ENCODE results near the gene GFOD1. TPM values are rescaled to one million over a fixed set of nuclear protein-coding genes. Genes with fewer than 3 reads are reported as not detected.

The GFOD1 gene
- total and polyA plus RNA-seq, 8 donors = 1.4 to 2.7 (median 2.1) TPM

DNA sequence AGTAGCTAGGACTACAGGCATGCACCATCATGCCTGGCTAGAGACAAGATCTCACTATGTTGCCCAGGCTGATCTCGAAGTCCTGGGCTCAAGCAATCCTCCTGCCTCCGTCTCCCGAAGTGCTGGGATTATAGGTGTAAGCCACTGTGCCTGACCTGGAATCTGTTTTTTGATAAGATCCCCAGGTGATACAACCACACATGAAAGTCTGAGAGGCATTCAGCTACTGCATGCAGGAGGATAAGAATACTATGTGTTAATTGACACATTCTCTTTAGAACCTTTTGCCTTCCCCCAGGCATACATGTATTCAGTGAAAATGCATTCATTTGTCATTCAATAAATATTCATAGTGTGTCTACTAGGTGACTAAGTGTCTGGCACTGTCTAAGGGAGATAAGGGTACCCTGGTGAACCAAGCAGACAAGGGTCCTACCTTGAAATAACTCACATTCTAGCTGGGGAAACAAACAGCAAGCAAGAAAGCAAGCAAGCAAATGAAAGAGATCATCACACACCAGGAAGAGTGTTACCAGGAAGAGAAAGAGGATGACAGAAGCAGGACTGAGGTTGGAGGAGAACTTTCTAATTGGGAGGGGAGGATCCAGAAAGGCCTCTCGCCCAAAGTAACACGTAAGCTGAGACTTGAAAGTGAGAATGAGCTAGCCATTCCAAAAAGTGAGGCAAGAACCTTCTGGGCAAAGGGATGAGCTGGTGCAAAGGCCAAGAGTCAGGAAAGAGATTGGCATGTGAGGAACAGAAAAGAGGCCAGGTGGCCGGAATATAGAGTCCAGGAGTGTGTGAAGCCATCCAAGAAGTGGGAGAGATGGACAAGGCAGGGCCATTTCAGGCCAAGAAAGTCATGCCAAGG lies 6.5 kb downstream of the GFOD1 start:
- Histone ChIP-seq H3K9me3 (no peaks in the 10 kb centered on the region), H3K36me3 (no peaks in the 10 kb centered on the region), H3K4me3 (no peak overlapping the region), H3K4me1 (peaks cover 0 to 4% (median 0%) of the 10 kb centered on the region in 3 donors), H3K27ac (no peak overlapping the region), H3K27me3 (no peaks in the 10 kb centered on the region)
- FAIRE-seq (no peak), ATAC-seq (no peak), DNase-seq (no peak)
- TF ChIP-seq, protein P1, sequence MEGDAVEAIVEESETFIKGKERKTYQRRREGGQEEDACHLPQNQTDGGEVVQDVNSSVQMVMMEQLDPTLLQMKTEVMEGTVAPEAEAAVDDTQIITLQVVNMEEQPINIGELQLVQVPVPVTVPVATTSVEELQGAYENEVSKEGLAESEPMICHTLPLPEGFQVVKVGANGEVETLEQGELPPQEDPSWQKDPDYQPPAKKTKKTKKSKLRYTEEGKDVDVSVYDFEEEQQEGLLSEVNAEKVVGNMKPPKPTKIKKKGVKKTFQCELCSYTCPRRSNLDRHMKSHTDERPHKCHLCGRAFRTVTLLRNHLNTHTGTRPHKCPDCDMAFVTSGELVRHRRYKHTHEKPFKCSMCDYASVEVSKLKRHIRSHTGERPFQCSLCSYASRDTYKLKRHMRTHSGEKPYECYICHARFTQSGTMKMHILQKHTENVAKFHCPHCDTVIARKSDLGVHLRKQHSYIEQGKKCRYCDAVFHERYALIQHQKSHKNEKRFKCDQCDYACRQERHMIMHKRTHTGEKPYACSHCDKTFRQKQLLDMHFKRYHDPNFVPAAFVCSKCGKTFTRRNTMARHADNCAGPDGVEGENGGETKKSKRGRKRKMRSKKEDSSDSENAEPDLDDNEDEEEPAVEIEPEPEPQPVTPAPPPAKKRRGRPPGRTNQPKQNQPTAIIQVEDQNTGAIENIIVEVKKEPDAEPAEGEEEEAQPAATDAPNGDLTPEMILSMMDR (IDR thresholded peaks at IDR 0.05) = no peak
- WGBS, 2 donors = 86 to 94% methylated on average over 6 of the region's 6 CpGs
- intact Hi-C loops (cut with DNase I) = no loop called here

DNA sequence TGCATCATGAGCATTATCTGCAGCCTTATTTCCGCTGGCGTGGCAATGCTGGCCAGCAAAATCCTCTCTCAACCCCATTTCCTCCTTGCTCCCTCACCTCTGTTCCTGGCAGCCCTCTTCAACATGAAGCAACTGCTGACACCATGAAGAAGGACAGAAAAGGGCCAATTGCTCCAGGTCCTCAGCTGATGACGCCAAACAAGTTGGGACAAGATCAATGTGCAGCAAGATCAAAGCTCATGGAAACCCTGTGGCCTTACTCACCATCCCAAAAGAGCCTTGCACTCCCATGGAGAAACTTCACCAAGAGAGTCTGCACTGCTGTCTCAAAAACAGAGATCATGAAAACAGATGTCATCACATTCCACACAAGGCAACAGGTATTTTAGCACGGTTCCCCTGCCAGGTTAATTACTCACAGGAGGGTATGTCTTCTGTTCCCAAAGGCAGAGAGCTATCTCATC lies 7.4 kb downstream of the GFOD1 start:
- WGBS, 2 donors = 88 to 89% methylated on average over 4 of the region's 4 CpGs
- no peaks in the 10 kb centered on the region for H3K4me1 ChIP-seq
- H3K4me3 ChIP-seq = no peak overlapping the region
- no peak for FAIRE-seq
- H3K36me3 ChIP-seq = no peaks in the 10 kb centered on the region
- no peaks in the 10 kb centered on the region for H3K9me3 ChIP-seq
- no peak for ATAC-seq
- TF ChIP-seq, protein P1 (IDR thresholded peaks at IDR 0.05) = no peak
- DNase-seq = no peak
- H3K27me3 ChIP-seq = no peaks in the 10 kb centered on the region
- H3K27ac ChIP-seq = no peak overlapping the region
- intact Hi-C loops (cut with DNase I) = no loop called here

- Histone ChIP-seq H3K9me3 (no peaks in the 10 kb centered on the region), H3K27ac (no peak overlapping the region), H3K4me3 (no peak overlapping the region), H3K27me3 (no peaks in the 10 kb centered on the region), H3K4me1 (no peaks in the 10 kb centered on the region), H3K36me3 (no peaks in the 10 kb centered on the region)
- WGBS, 2 donors = 77 to 83% methylated on average over 2 of the region's 2 CpGs
- DNase-seq = no peak
- TF ChIP-seq, protein P1 (IDR thresholded peaks at IDR 0.05) = no peak
- no peak for FAIRE-seq
- ATAC-seq = no peak
- intact Hi-C loops (cut with DNase I) = no loop called here
Observed at GRCh38 chr6:13479206-13479800, 8.1 kb downstream of the GFOD1 start.

- 62 to 87% methylated on average over 5 of the region's 5 CpGs for WGBS, 2 donors
- TF ChIP-seq, protein P1 (IDR thresholded peaks at IDR 0.05) = no peak
- FAIRE-seq (no peak), DNase-seq (no peak), ATAC-seq (no peak)
- Histone ChIP-seq H3K27me3 (no peaks in the 10 kb centered on the region), H3K4me1 (no peaks in the 10 kb centered on the region), H3K4me3 (no peak overlapping the region), H3K27ac (no peak overlapping the region), H3K9me3 (no peaks in the 10 kb centered on the region), H3K36me3 (no peaks in the 10 kb centered on the region)
- intact Hi-C loops (cut with DNase I) = no loop called here
Observed at GRCh38 chr6:13478525-13478966, 8.9 kb downstream of the GFOD1 start.

- H3K9me3 ChIP-seq = no peaks in the 10 kb centered on the region
- no peak for ATAC-seq
- no peak overlapping the region for H3K27ac ChIP-seq
- TF ChIP-seq, protein P1 (IDR thresholded peaks at IDR 0.05) = no peak
- no peaks in the 10 kb centered on the region for H3K27me3 ChIP-seq
- H3K36me3 ChIP-seq = no peaks in the 10 kb centered on the region
- no peak for FAIRE-seq
- no peak overlapping the region for H3K4me3 ChIP-seq
- H3K4me1 ChIP-seq = no peaks in the 10 kb centered on the region
- 93 to 96% methylated on average over 3 of the region's 3 CpGs for WGBS, 2 donors
- intact Hi-C loops (cut with DNase I) = no loop called here
- DNase-seq = no peak
Observed at GRCh38 chr6:13474787-13475186, 12.6 kb downstream of the GFOD1 start.
